Liver (tissue), 3 donors: Measurements from ENCODE around the gene CD59.

Experiments
- CTCF ChIP-seq: fragments of 150-350 bp; IDR thresholded peaks from 2 replicates; pipeline ENCODE4 v1.5.1; 2017; ENCODE audit warnings: improper control_type of control experiment, low read depth, low read length; ENCODE audit not compliant: missing input control
- FOXA1 ChIP-seq: IDR thresholded peaks from 2 replicates; pipeline ENCODE4 v1.6.1; 2016; ENCODE audit warnings: antibody characterized with exemption
- HNF4G ChIP-seq: IDR thresholded peaks from 2 replicates; pipeline ENCODE4 v1.6.1; 2016; ENCODE audit warnings: antibody characterized with exemption
- RAD21 ChIP-seq, 2 donors: IDR thresholded peaks; 2 replicates each; pipeline ENCODE4 v1.6.1; 2016; ENCODE audit warnings: antibody characterized with exemption in 2 of 2, mild to moderate bottlenecking in 2 of 2
- REST ChIP-seq: IDR thresholded peaks from 2 replicates; pipeline ENCODE4 v1.6.1; 2016; ENCODE audit warnings: antibody characterized with exemption, mild to moderate bottlenecking
- YY1 ChIP-seq: IDR thresholded peaks from 2 replicates; pipeline ENCODE4 v1.6.1; 2016; ENCODE audit warnings: antibody characterized with exemption, mild to moderate bottlenecking
- donor health status: healthy.
- donor health status: healthy.

- peak; percentile 18 for TF ChIP-seq YY1
- no peak for TF ChIP-seq HNF4G
- TF ChIP-seq CTCF, result no peak
- TF ChIP-seq FOXA1, result no peak
- TF ChIP-seq REST, result no peak
- TF ChIP-seq RAD21 (IDR thresholded peaks at IDR 0.05), result no peak
Measured at GRCh38 chr11:33713151-33713855, 22.9 kb downstream of the CD59 start.
